K562 (cell line): ENCODE results near the gene TRPC3. TPM values are rescaled to one million over a fixed set of nuclear protein-coding genes. Genes with fewer than 3 reads are reported as not detected.

Source experiments
- ATAC-seq: fragments of 200-7000 bp; cut with Tn5 transposase; 3 replicates; pipeline ENCODE4 v1.9.1; 2020; ENCODE audit warnings: moderate library complexity
- BruUV-seq: library from RNA; stranded (reverse); fragments of 400-500 nt; replicated peaks from 2 replicates; lab custom pipeline; 2021; lab: Mats Ljungman, UMichigan
- CTCF ChIA-PET: fragments of 300-600 bp; formaldehyde crosslinking; extraction: SDS; loops from one replicate; lab custom pipeline; 2021; ENCODE audit warnings: low intra/inter-chr PET ratio; lab: Yijun Ruan, JAX
- POLR2A ChIA-PET: fragments of 300-600, 350-650 bp; sonication (Branson Sonifier 250); formaldehyde crosslinking; extraction: SDS; loops from one replicate; lab custom pipeline; 2021; ENCODE audit warnings: antibody characterized with exemption, inconsistent platforms; lab: Yijun Ruan, JAX
- DNase-seq, 4 experiments: peaks; one replicate each; pipeline versions ENCODE4 v3.0.0 to v3.0.0-alpha.2; 2011 to 2018; ENCODE audit warnings: low spot score in 3 of 4, mixed read lengths in 3 of 4; ENCODE audit errors: extremely low read depth in 1 of 4
- FAIRE-seq: peaks from 2 replicates; lab custom pipeline; 2011; peaks lifted over from hg19 to GRCh38; lab: Jason Lieb, UNC
- H2AFZ ChIP-seq: 2 replicates; pipeline ENCODE4 v1.6.0; 2011; ENCODE audit warnings: low read depth, low read length, control low read depth, inconsistent platforms
- H3K27ac ChIP-seq: fragments of 200-600 bp; 3 replicates; pipeline ENCODE4 v1.8.0; 2011; ENCODE audit warnings: low read depth, mild to moderate bottlenecking, control low read depth, inconsistent platforms, low read length, moderate library complexity, mixed read lengths; ENCODE audit errors: extremely low read depth
- H3K27me3 ChIP-seq, 2 experiments: fragments of 300-600 bp in 1 of 2; 2 replicates in 1 of 2; 3 replicates in 1 of 2; pipeline versions ENCODE4 v1.6.0 to v1.8.0; 2011; ENCODE audit warnings: inconsistent platforms in 2 of 2, low read length in 2 of 2, mild to moderate bottlenecking in 1 of 2, mixed read lengths in 1 of 2, moderate library complexity in 1 of 2; ENCODE audit not compliant: control insufficient read depth in 2 of 2, insufficient read depth in 2 of 2
- H3K36me3 ChIP-seq: fragments of 300-600 bp; 3 replicates; pipeline ENCODE4 v1.8.0; 2011; ENCODE audit warnings: mild to moderate bottlenecking, low read length, inconsistent platforms; ENCODE audit not compliant: control insufficient read depth, insufficient read depth
- H3K4me1 ChIP-seq, 2 experiments: fragments of 200-600 bp in 1 of 2; replicated peaks in 1 of 2; 2 replicates in 1 of 2; 3 replicates in 1 of 2; pipeline versions ENCODE4 v1.5.1 to v1.8.0; 2011; ENCODE audit warnings: inconsistent platforms in 2 of 2, low read length in 2 of 2, mild to moderate bottlenecking in 1 of 2, mixed read lengths in 1 of 2, moderate library complexity in 1 of 2; ENCODE audit not compliant: control insufficient read depth in 2 of 2, insufficient read depth in 2 of 2
- H3K4me2 ChIP-seq: 2 replicates; pipeline ENCODE4 v1.6.1; 2011; ENCODE audit warnings: low read length, control low read depth, inconsistent platforms, mixed read lengths; ENCODE audit not compliant: insufficient read depth
- H3K4me3 ChIP-seq: fragments of 200-600 bp; sonication (generic), shearing (Covaris generic); 2 replicates; pipeline ENCODE4 v1.5.1; 2016; ENCODE audit warnings: control low read depth, inconsistent platforms
- H3K79me2 ChIP-seq: fragments of 200-600 bp; 3 replicates; pipeline ENCODE4 v1.8.0; 2011; ENCODE audit warnings: low read length, inconsistent platforms; ENCODE audit not compliant: control insufficient read depth, insufficient read depth
- H3K9ac ChIP-seq, 2 experiments: 2 replicates each; pipeline versions ENCODE4 v1.6.0 to v1.6.1; 2011; ENCODE audit warnings: low read depth in 2 of 2, low read length in 2 of 2, control low read depth in 1 of 2, inconsistent platforms in 1 of 2, mild to moderate bottlenecking in 1 of 2, mixed read lengths in 1 of 2; ENCODE audit not compliant: insufficient read depth in 1 of 2
- H3K9me1 ChIP-seq: one replicate; pipeline ENCODE4 v1.6.0; 2011; ENCODE audit warnings: inconsistent platforms, mild to moderate bottlenecking, low read length, moderate library complexity; ENCODE audit not compliant: control insufficient read depth, insufficient read depth
- H3K9me3 ChIP-seq: replicated peaks from 2 replicates; pipeline ENCODE4 v1.5.1; 2011; ENCODE audit warnings: low read depth, low read length, inconsistent platforms; ENCODE audit not compliant: control insufficient read depth, insufficient read depth
- H4K20me1 ChIP-seq: replicated peaks from 2 replicates; pipeline ENCODE4 v1.6.1; 2011; ENCODE audit warnings: low read length, inconsistent platforms, mixed read lengths; ENCODE audit not compliant: control insufficient read depth, insufficient read depth
- ETV1 ChIP-seq: fragments of 450-650 bp; conservative IDR thresholded peaks from 2 replicates; pipeline ENCODE4 v1.6.1; 2016; ENCODE audit warnings: missing genetic modification characterization, control low read depth, low read depth, missing compliant biosample characterization
- RBM25 ChIP-seq: fragments of 200-400 bp; formaldehyde crosslinking; IDR thresholded peaks from 2 replicates; pipeline ENCODE4 v1.6.1; 2018; ENCODE audit warnings: low read length, low read depth, moderate library complexity; ENCODE audit not compliant: severe bottlenecking
- SPI1 ChIP-seq: IDR thresholded peaks from 2 replicates; pipeline ENCODE4 v1.6.1; 2011; ENCODE audit warnings: low read depth, low read length, control low read depth, borderline replicate concordance
- TAF9B ChIP-seq: fragments of 450-650 bp; IDR thresholded peaks from 2 replicates; pipeline ENCODE4 v1.6.1; 2018; ENCODE audit warnings: mild to moderate bottlenecking; ENCODE audit not compliant: partially characterized antibody
- ZKSCAN8 ChIP-seq: fragments of 200-800 bp; sonication (Bioruptor generic); IDR thresholded peaks from 2 replicates; pipeline ENCODE4 v1.6.1; 2016; ENCODE audit warnings: missing genetic modification characterization, missing compliant biosample characterization
- WGBS: fragments of 100-300 bp; shearing (Covaris generic); methylation state at CpG from one replicate; pipeline ENCODE4 v1.1.6; 2016; ENCODE audit warnings: low coverage, mixed read lengths; ENCODE audit not compliant: insufficient coverage; ENCODE audit errors: missing lambda C conversion rate; 5-methylcytosine and 5-hydroxymethylcytosine counted together
- in situ Hi-C: fragments of 300-500 bp; cut with MboI; formaldehyde crosslinking; loops from 4 replicates; pipeline ENCODE4 v1.15.0; 2018; ENCODE audit warnings: inconsistent platforms, mixed read lengths
- intact Hi-C: fragments of 100-400 bp; cut with micrococcal nuclease; formaldehyde crosslinking; loops from 2 replicates; pipeline ENCODE4 v1.14.2; 2022
- polyA plus RNA-seq, 8 experiments: library from polyadenylated mRNA; depleted of rRNA in 4 of 8; stranded (reverse) in 5 of 8; unstranded in 3 of 8; fragments of >200 nt; fragmentation: Nextera tagmentation in 2 of 8; fragmentation: Illumina TruSeq in 1 of 8; extraction: Ambion mirVana in 2 of 8; extraction: Trizol in 1 of 8; gene quantifications; 2 replicates each; pipeline versions ENCODE4 v1.2.1 to v1.2.3, GENCODE V29; 2011 to 2014; ENCODE audit warnings: inconsistent platforms in 1 of 8, missing spikeins in 1 of 8
- total RNA-seq, 7 experiments: library from RNA; depleted of rRNA in 6 of 7; stranded (reverse); fragments of >200 nt in 6 of 7; fragmentation: Illumina TruSeq in 2 of 7; extraction: Trizol in 2 of 7; gene quantifications; 2 replicates each; pipeline versions ENCODE4 v1.2.1 to v1.2.3, GENCODE V29; 2011 to 2021; ENCODE audit warnings: low replicate concordance in 1 of 7
- TF ChIP-seq, protein P1 (sequence below), 2 experiments: IDR thresholded peaks in 1 of 2; conservative IDR thresholded peaks in 1 of 2; 2 replicates each; pipeline ENCODE4 v1.6.1; 2016; ENCODE audit warnings: low read depth in 2 of 2, mild to moderate bottlenecking in 1 of 2, missing compliant biosample characterization in 1 of 2, missing genetic modification characterization in 1 of 2, moderate library complexity in 1 of 2

The TRPC3 gene
- total and polyA plus RNA-seq, 9 of the 15 experiments (the other 6 are each of a cell fraction or from before 2014, with no cell fraction given): 0.01 to 0.27 (median 0.11) TPM

DNA sequence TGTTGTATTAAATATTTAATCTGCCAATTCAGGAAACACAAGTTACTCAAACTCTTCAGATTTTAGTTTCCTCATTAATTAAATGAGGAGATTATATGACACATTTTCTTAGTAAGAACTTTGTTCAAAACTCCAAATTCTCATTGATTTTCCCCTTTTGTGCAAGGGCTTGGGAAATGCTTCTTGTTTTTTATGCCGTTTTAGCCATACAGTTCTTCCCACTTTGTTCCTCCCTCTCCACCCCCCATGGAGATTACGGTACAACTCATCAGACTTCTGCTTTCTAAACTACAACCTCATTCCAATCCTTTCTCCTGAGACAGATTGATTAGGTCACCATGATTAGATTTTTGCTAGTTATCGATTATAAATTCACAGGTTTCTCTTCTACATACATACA lies 70.7 kb downstream of the TRPC3 start:
- DNase-seq: no peak
- no peaks in the 10 kb centered on the region for H3K9me3 ChIP-seq
- in situ Hi-C loops (no loop called here), intact Hi-C loops (no loop called here)
- 0% methylated on average over 3 of the region's 3 CpGs for WGBS
- TF ChIP-seq SPI1: peak; percentile 82; the same call in 1 of the 2 replicates
- TF ChIP-seq TAF9B: no peak
- H3K4me1 ChIP-seq: no peaks in the 10 kb centered on the region
- POLR2A ChIA-PET: no interaction called here
- H4K20me1 ChIP-seq: no peaks in the 10 kb centered on the region
- no peak for ATAC-seq
- no peak overlapping the region for H2AFZ ChIP-seq
- H3K4me2 ChIP-seq: no peak overlapping the region
- H3K27me3 ChIP-seq: no peaks in the 10 kb centered on the region
- no peak for FAIRE-seq
- no peaks in the 10 kb centered on the region for H3K9me1 ChIP-seq
- BruUV-seq: no TSS peak
- H3K36me3 ChIP-seq: no peaks in the 10 kb centered on the region
- no peak overlapping the region for H3K9ac ChIP-seq
- H3K79me2 ChIP-seq: no peaks in the 10 kb centered on the region
- CTCF ChIA-PET: no interaction called here
- no peak overlapping the region for H3K27ac ChIP-seq
- no peak overlapping the region for H3K4me3 ChIP-seq

DNA sequence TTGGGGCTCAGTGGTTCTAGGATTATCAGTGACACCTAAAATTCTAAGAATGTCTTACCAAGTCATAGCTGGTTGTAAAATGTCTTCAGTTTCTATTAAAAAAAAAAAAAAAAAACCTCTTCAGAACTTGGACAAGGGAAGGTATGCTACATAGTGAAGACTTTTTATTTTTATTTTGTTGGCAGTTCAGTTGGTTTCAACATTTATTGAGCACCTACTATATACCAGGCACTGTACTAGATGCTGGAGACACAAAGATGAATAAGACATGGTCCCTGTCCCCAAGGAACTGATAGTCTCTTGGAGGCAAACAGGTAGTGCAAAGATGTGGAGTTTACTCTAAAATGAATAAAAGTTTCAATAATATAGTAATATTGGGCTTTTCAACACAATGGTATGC lies 72.7 kb downstream of the TRPC3 start:
- Histone ChIP-seq H3K36me3 (no peaks in the 10 kb centered on the region), H3K9me3 (no peaks in the 10 kb centered on the region), H3K4me2 (no peak overlapping the region), H2AFZ (no peak overlapping the region), H3K4me1 (peaks cover 0 to 4% of the 10 kb centered on the region in 2 experiments; a peak in 2 of 5 replicates), H3K9me1 (no peaks in the 10 kb centered on the region), H3K27ac (no peak overlapping the region), H3K4me3 (no peak overlapping the region), H3K27me3 (no peaks in the 10 kb centered on the region), H3K79me2 (no peaks in the 10 kb centered on the region), H4K20me1 (no peaks in the 10 kb centered on the region), H3K9ac (no peak overlapping the region)
- in situ Hi-C loops: no loop called here
- no peak for FAIRE-seq
- POLR2A ChIA-PET: interaction anchor here (0.9 kb wide), 1 partner anchor 9 kb away, joined by 5 read pairs; no protein-coding TSS in a partner anchor
- DNase-seq: no peak
- no TSS peak for BruUV-seq
- no peak for ATAC-seq
- CTCF ChIA-PET: no interaction called here
- intact Hi-C loops: no loop called here
- TF ChIP-seq ETV1 (no peak), ZKSCAN8 (peak; percentile 89), RBM25 (peak; percentile 89)
- TF ChIP-seq, protein P1, sequence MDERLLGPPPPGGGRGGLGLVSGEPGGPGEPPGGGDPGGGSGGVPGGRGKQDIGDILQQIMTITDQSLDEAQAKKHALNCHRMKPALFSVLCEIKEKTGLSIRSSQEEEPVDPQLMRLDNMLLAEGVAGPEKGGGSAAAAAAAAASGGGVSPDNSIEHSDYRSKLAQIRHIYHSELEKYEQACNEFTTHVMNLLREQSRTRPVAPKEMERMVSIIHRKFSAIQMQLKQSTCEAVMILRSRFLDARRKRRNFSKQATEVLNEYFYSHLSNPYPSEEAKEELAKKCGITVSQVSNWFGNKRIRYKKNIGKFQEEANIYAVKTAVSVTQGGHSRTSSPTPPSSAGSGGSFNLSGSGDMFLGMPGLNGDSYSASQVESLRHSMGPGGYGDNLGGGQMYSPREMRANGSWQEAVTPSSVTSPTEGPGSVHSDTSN (CRISPR knock-in tag; IDR thresholded peaks at IDR 0.05; ENCODE audit: low read depth): no peak
- TF ChIP-seq, protein P1 (tag; conservative IDR thresholded peaks at IDR 0.05; ENCODE audit: low read depth): no peak
